Fibroblast of pulmonary artery (primary cell): ENCODE measurements around the gene LNP1.

Experiments used
- DNase-seq: peaks from one replicate; pipeline ENCODE4 v3.0.0-alpha.2; 2010; ENCODE audit warnings: low read depth
- H3K4me3 ChIP-seq: replicated peaks from 2 replicates; pipeline ENCODE4 v1.5.1; 2011; ENCODE audit warnings: low read depth, mild to moderate bottlenecking, control low read depth, low read length, moderate library complexity
- TF ChIP-seq, protein P1 (sequence below): IDR thresholded peaks from 2 replicates; pipeline ENCODE4 v1.5.1; 2011; ENCODE audit warnings: mild to moderate bottlenecking, control low read depth, low read length, inconsistent platforms; ENCODE audit errors: missing control alignments

The LNP1 gene

DNA sequence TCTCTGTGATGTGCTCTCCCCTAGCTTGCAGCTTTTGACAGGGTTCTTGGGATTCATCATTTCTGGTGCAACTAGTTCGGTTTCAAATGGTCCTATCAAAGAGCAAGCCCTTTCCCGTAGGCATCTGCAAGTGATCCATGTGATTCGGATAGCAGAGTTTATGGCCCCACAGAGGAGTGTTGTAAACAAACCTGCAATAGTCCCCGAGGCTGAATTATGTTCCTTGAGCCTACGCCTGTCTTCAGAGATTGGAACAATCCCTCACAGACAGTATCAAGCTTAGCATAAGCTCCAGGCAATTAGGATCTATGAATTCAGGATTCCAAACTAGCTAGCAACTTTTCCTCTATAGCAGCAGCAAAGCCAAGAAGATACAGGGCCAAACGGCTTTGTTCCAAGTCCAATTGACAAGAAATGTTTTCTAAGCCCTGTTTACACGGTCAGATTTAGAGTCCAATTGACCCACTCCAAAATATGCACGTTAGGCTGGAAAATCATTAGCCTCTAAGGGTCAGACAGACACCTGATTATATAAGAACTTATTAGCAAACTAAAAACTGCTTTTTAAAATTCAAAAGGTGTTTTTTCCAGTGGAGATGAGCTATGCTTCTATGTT lies 24.8 kb downstream of the LNP1 start:
- TF ChIP-seq, protein P1, sequence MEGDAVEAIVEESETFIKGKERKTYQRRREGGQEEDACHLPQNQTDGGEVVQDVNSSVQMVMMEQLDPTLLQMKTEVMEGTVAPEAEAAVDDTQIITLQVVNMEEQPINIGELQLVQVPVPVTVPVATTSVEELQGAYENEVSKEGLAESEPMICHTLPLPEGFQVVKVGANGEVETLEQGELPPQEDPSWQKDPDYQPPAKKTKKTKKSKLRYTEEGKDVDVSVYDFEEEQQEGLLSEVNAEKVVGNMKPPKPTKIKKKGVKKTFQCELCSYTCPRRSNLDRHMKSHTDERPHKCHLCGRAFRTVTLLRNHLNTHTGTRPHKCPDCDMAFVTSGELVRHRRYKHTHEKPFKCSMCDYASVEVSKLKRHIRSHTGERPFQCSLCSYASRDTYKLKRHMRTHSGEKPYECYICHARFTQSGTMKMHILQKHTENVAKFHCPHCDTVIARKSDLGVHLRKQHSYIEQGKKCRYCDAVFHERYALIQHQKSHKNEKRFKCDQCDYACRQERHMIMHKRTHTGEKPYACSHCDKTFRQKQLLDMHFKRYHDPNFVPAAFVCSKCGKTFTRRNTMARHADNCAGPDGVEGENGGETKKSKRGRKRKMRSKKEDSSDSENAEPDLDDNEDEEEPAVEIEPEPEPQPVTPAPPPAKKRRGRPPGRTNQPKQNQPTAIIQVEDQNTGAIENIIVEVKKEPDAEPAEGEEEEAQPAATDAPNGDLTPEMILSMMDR, result no peak

DNA sequence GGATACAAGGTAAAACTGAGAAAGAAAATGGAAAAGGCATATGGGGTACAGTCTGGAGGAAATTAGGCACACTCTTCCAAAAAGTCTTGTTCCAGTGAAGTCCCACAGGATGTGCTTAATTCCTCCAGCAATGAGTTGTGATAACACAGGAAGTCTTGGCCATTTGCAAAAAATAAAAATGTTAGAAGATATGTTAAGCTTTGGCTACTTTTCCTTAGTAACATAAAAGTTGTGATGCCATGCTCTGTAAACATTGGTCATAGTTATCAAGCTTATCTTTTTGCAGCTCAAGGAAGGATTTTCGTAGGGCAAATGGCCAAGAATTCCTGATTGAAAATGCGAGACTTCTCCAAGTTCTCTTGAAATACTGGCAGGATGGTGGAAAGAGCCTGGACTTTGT lies 26.4 kb downstream of the LNP1 start:
- DNase-seq, result peak; percentile 79
- TF ChIP-seq, protein P1, result no peak

More for the DNA sequence above, 24.8 kb downstream of the LNP1 start:
- no peak for DNase-seq
- H3K4me3 ChIP-seq, result no peak overlapping the region

DNA sequence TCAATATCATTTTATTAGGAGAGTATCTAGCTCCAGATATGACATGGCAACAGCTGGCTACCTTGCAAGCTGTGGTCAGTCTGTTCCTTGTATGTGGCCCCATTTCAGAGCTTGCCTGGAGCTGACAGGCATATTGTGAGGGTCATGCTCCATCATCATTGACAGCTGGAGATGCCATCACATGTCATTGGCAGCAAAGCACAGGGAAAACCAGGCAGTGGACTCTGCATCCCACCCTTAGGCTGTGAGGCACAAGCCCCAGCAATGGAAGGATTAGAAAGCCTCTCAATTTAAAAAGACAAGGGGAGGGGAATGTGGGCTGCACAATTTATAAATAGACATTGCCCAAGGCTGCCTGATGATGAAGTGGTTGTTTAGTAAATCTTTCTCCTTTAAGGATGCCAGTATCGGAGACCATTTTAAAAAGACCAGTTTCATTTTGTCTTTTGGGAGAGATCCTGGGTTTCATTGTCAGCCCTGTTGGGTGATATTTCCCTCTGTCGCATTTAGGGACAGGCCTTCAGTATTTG lies 27.9 kb downstream of the LNP1 start:
- DNase-seq, result no peak
- TF ChIP-seq, protein P1, result no peak
- no peak overlapping the region for H3K4me3 ChIP-seq

More for the DNA sequence above, 26.4 kb downstream of the LNP1 start:
- H3K4me3 ChIP-seq, result no peak overlapping the region

DNA sequence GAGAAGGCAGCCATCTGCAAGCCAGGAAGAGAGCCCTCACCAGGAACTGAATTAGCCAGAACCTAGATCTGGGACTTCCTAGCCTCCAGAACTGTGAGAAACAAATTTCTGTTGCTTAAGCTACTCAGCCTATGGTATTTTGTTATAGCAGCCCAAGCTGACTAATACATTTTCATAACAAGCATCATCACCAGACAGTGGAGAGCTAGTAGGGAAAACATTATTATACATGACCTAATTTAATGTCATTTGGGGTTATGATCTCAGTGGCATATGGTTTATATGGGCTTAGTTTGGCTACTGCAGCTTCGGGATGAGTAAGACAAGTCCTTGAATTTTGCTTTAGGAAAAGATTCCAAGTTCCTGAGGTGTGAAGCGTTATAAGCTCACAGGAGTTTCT lies 35.6 kb downstream of the LNP1 start:
- TF ChIP-seq, protein P1, result no peak
- H3K4me3 ChIP-seq, result no peak overlapping the region
- DNase-seq, result no peak

DNA sequence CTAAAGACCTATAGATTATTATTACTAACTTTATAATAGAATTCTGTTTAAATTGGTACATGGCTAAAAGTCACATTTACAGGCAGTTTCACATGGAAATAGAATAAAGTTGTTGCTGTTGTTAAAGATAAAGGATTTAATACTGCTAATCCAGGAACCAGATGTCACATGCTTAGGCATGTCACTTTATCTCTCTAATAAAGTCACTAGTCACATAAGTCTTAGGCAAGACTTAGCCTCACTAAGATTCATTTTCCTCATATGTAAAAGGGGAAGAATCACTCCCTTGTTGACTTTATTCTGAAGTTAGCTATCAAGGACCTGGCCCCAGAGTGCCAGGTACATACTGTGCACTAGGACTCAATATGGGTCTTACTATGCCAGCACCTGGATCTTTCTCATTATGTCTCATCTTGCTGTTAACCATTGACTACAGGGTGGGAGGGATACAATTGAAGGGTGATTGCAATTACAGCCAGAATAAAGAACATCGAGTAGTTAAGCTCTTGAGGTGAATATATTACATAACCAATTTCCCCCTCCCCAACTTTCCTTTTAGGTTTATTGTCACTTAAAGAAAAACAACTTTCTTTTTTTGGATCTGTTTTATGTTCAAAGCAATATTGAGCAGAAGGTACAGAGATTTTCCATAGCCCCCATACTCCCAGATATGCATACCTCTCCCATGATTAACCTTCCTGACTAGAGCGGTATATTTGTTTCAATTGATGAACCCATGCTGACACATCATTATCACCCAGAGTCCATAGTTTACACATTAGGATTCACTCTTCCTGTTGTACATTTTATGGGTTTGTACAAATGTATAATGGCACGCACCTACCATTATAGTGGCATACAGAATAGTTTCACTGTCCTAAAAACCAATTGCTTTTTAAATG lies 36.6 kb downstream of the LNP1 start:
- TF ChIP-seq, protein P1, result no peak
- DNase-seq, result no peak
- no peak overlapping the region for H3K4me3 ChIP-seq

DNA sequence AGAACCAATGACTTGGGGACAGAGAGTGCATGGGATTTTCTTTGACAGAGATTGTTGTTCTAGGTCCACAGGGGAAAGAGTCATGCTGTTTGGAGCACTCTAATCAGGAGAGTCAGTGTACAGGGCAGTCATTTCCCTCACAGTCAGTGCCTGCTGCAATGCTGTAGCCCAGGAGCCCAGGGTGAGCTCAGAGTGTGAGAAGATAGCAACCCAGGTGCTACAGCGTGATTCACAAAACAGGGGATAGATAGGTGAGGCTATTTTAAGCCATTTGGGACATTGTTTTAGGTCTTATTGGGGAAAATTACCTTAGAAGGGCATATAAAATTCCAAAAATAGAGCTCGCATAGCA lies 37.3 kb downstream of the LNP1 start:
- no peak for DNase-seq
- H3K4me3 ChIP-seq, result no peak overlapping the region
- TF ChIP-seq, protein P1, result no peak
